GM19467 (cell line): ENCODE measurements around the gene CLK1.
"Not testable (repeated sequence)": the region's sequence is repeated elsewhere in the genome, so short reads cannot be mapped to it uniquely, and the experiment has no call there.

Source experiments
- ATAC-seq: cut with Tn5 transposase; IDR thresholded peaks from one replicate; pipeline ENCODE4 v1.9.1; 2021; ENCODE audit warnings: mild to moderate bottlenecking, moderate library complexity; ENCODE audit not compliant: unreplicated experiment

Gene CLK1

DNA sequence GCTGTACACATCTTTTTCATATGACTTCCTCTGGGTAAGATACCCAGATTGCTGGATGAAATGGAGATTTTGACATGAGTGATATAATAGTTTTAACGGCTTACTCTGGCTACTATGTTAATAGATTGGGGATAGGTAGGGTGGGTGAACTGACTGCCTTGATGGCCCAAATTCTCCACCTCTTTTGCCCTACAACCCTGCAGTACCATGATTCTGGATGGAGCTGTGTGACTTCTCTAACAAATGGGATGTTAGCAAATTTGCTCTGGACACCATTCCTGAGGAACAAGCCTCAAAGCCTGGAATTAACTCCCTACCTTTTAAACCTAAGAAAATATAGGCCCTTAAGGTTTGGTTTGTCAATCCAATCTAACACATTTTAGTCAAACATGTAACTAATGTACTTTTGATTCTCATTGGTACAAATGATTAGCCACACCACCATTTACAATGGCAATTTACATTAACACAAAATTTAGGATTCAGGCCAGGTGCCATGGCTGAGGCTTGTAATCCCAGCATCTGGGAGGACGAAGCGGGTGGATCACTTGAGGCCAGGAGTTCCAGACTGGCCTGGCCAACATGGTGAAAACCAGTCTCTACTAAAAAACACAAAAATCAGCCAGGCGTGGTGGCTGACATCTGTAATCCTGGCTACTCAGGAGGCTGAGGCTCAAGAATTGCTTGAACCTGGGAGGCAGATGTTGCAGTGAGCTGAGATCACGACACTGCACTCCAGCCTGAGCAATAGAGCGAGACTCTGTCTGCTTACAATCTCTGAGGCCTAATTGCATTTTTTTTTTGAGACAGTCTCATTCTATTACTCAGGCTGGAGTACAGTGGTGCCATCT lies 12.8 kb downstream of the CLK1 start:
- ATAC-seq = no peak

DNA sequence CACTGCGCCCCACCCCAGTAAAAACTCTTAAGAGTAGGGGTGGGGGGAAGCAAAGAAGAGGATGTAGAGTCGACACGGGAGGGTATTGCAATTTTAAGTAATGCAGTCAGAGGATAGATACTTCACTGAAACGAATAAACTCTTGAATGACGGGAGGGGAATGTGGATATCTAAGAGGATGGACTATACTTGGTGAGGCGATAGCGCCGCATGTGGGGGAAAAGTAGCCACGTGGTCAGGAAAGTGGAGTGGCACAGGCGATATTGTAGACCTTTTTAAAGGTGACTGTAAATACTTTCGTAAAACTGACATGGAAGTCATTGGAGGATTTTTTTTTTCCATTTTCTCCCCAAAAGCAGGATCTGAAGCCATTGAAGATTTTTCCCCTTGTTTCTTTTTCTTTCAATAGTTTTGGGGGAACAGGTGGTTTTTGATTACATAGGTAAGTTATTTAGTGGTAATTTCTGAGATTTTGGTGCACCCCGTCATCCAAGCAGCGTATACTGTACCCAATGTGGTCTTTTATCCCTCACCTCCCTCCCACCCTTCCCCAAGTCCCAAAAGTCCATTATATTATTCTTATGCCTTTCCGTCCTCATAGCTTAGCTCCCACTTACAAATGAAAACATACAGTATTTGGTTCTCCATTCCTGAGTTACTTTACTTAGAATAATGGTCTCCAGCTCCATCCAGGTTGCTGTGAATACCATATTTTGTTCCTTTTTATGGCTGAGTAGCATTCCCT lies 13.8 kb downstream of the CLK1 start:
- ATAC-seq = no peak

DNA sequence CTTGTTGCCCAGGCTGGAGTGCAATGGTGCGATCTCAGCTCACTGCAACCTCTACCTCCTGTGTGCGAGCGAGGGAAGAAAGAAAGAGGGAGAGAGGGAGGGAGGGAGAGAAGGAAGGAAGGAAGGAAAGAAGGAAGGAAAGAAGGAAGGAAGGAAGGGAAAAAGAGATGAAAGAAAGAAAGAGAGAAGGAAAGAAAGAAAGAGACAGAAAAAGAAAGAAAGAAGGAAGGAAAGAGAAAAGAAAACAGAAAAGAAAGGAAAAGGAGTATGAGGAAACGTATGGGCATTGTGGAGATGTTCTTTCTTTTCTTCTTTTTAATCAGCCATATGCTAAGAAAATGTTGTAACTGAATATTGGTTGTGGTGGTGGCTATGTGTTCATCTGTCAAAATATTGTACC lies 16.5 kb downstream of the CLK1 start:
- no peak for ATAC-seq

DNA sequence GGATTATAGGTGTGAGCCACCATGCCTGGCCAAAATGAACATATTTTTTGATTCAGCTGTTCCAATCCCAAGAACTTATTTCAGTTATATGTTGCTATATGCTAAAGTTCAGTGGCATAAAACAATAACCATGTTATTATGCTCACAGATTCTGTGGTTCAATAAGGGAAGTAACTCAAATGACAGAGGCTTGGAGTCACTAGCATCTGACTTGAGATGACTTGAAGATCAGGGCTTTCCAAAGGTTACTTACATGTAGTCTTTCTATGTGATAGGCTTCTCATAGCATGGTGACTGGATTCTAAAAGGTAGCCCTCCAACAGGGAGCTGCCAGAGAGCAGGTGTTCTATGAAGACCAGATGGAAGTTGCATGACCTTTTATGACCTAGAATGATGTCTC lies 17.2 kb downstream of the CLK1 start:
- no peak for ATAC-seq

DNA sequence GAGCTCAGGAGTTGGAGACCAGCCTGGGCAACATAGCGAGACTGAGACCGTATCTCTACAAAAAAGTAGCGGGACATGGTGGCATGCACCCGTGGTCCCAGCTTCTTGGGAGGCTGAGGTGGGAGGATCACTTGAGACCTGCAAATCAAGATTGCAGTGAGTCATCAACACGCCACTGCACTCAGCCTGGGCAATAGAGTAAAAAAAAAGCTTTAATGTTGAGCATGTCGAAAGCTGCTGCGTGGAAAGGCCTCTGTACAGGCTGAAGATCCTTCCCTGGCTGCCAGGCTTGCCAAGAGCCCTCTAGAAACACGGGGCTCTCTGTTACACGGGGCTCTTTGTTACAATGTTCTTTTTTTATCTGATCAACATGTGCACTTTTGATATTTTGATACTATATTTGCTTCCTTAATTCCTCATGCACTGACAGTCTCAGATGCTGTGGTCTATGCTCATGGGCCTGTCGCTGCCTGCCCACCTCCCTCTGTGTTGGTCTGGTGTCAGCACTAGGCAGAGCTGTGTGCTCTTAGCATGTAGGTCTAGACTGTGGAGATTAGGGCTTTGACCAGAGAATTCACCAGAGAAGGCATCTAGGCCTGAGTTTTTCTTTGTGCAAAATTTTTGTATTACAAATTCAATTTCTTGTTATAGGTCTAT lies 18.7 kb downstream of the CLK1 start:
- no peak for ATAC-seq

DNA sequence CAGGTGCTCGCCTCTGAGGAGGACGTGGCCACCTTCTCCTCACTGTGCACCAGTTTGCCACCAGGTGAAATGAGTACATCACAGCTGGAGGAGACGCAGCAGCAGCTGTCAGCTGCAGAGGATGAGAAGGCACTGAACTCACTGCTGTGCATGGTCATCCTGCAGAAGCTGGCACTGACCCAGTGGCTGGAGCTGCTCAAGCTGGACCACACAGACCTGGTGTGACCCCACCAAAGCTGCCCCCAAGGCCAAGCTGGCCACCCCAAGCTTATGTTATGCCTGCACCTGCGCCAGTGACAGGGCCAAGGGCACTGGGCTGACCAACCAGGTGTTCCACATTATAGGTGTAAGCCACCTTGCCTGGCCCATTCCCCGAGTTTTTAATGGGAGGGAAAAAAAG lies 19.3 kb downstream of the CLK1 start:
- ATAC-seq = no peak

DNA sequence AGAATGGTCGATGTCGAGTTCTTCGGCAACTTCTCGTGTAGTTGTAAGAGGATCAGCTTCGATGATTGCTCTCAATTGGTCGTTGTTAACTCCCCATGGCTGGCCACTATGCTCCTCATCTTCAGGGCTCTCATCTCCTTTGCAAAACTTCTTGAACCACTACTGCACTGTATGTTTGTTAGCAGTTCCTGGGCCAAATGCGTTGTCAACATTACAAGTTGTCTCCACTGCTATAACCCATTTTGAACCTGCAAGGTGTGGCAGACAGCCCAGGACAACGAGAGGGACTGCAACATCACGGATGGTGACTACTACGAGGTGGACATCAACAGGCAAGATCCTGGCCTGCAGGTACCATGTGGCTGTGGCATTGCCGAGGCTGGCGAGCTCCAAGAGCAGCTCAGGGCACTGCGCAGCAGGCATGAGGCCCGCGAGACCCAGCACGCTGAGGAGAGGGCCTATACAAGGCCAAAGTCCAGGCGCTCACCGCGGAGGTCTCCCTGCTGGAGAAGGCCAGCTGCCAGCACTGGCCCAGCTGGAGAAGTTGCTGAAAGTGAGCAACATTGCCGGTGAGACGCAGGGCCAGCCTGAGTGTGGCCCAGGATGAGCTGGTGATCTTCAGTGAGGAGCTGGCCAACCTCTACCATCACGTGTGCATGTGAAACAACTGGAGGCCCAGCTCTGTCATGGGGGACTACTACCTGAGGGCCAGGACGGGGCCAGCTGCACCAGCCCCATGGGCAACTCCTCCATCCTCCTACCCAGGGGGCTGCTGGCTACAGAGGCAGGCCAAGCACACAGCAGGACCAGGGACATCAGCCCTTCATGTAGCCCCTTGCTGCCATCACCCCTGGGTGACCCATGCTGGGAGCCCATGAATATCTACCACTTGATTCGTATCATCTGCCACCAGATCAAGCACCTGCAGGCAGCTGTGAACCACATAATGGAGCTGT lies 20.2 kb downstream of the CLK1 start:
- ATAC-seq = no peak

DNA sequence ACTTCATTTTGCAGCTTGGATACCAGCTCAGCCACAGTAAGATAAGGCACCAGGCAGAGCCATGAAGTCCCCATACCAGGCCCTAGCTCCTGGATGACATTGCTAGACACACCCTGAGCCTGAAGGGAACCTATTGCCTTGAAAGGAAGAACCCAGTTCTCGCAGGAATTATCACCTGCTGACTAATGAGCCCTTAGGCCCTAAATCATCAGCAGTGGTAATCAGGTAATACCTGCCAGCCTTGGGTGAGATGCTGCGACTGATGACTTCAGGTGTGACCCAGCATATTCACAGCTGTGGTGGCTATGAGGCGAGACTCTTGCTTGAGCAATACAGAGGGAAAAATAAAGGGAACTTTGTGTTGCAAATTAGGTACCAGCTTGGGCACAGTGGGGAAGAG lies 24.9 kb downstream of the CLK1 start:
- no peak for ATAC-seq

DNA sequence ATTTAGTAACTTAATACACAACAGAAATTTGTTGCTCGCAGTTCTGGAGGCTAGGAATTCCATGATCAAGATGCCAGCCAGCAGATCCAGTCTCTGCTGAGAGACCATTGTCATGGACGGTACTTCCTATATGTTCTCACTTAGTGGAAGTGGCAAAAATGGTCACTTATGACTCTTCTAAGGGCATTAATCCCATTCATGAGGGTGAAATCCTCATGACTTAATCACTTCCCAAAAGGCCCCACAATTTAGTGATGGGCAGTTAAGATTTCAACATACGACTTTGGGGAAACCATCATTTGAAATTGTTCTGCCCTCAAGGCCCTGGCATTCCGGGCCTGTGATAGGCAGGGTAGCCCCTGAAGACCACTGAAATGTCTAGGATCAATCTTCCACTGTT lies 29.8 kb downstream of the CLK1 start:
- no peak for ATAC-seq

DNA sequence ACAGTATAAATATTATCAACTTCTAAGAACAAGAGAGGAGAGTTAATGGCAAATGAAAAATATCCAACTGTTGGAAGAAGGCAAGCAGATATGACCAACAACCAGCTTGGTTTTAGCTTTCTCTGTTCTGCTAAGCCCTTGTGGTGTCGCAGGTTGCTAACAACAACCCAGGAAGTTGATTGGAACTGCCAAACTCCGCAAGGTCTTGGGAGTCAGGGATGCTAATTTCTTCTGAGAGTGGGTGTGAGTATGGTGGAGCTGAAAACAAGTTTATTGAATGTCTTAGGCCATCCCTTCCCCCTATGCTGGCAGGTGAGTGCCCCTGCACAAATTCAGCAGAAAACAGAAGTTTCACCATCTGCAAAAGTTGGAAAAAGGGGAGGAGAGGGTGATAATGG lies 35.2 kb downstream of the CLK1 start:
- ATAC-seq = no peak

DNA sequence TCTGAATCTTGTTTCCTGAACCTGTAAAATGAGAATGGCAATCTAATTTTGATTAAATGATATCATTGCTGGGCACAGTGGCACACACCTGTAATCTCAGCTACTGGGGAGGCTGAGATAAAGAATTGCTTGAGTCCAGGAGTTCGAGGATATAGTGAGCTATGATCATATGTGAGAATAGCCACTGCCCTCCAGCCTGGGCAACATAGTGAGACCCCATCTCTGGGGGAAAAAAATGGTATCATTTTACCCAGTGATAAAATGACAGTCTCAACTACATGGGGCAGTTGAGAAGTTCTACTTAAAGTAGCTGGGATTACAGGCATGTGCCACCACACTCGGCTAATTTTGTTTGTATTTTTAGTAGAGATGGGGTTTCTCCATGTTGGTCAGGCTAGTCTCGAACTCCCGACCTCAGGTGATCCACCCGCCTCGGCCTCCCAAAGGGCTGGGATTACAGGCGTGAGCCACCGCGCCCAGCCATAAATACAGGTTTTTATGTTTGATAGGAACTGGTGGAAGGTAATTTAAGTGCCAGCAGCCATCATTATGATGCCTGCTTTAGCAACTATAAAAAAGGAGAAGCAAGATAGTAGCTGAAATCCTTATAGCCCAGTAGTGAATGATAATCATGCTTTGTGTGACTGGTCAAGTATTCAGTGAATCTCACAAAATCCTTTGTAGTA lies 35.7 kb downstream of the CLK1 start:
- no peak for ATAC-seq

DNA sequence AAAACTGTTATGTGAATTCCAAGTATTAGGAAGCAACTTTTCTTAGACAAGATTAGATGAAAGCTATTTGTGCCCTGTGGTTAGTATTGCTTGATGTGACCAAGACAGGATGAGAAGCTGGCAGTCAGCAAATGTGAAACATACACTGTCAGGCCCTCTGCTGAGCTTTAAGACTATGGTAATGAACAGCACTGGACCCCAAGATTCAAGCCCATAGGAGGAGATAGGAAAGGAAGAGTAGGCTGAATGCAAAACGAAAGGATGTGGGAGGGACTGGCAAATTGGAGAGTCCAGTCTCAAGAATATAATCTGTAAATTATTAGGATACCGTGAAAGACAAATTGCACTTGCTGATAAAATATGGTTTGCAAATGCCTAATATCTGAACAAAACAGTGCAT lies 36.4 kb downstream of the CLK1 start:
- no peak for ATAC-seq

DNA sequence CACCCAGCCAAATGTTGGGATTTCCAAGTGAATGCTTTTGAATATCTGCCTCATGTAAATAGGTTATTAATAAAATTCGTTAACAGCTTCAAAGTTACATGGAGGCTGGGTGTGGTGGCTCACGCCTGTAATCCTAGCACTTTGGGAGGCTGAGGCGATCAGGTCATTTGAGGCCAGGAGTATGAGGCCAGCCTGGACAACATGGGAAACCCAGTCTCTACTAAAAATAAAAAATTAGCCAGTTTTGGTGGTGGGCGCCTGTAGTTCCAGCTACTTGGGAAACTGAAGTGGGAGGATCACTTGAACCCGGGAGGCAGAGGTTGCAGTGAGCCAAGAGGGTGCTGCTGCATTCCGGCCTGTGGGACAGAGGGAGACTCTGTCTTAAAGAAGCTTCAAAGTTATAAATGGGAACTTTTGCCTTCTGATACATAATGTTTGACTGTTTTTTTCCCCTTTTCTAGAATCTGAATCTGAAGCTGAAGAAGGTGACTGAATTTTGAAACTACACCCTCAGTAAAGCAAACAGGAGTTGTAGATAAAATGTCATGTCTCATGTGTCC lies 42.7 kb downstream of the CLK1 start:
- ATAC-seq = no peak

DNA sequence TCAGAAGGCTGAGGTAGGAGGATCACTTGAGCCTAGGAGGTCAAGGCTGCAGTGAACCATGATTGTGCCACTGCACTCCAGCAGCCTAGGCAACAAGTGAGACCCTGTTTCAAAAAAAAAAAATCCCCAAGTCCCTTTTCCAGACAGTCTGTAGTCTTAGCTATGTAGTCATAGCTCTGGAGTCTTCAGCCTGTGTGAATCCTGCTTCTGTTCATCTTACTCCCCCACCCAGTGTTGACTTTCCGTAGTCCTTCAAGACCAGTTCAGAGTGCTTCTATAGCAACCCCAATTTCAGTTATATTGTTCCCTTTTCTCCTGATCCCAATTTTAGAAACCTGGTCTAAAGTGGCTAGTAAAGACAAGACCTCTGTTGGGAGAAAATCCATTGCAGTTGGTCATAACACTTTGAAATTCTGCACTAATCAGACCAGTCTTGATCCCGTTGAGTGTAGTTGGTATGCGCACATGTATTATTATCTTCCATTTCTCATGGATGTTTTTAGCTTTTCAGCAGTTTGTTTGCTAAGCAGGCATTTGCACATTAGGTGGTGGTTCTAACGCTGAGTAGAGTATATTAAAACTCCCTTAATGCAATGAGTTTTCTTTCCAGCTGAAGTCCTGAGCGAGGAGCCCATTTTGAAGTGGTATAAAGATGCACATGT lies 43.8 kb downstream of the CLK1 start:
- ATAC-seq = no peak

DNA sequence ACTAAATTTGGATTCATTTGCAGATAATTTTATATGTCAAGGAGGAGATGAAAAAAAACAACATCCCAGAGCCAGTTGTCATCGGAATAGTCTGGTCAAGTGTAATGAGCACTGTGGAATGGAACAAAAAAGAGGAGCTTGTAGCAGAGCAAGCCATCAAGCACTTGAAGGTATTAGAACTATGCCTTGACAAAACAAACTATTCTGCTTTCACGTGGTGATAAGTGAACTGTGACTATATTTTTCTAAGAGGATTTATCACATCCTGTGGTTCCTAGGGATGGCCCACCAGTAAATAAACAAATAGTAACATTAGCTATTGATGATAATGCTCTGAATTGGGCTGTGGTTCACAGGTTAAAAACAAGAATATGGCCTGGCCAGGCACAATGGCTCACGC lies 45.7 kb downstream of the CLK1 start:
- not testable (repeated sequence) for ATAC-seq

DNA sequence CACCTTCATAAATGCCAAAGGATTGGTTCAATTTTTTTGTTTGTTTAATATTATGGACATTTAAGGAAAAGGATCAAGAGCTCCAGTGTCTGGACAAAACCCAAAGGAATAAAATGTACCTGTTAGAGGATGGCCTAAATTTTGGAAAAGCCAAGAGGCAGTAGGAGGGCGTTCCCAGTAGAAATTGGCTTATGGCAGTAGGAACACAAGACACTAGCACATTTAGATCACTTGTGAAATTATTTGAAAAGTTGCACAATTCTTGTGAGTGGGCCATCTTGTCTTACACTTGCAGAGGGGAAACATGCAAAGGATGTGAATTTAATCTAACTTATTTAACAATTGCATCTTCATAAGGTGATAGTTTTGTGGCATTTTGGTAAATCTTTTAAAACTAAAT lies 49.5 kb downstream of the CLK1 start:
- no peak for ATAC-seq

DNA sequence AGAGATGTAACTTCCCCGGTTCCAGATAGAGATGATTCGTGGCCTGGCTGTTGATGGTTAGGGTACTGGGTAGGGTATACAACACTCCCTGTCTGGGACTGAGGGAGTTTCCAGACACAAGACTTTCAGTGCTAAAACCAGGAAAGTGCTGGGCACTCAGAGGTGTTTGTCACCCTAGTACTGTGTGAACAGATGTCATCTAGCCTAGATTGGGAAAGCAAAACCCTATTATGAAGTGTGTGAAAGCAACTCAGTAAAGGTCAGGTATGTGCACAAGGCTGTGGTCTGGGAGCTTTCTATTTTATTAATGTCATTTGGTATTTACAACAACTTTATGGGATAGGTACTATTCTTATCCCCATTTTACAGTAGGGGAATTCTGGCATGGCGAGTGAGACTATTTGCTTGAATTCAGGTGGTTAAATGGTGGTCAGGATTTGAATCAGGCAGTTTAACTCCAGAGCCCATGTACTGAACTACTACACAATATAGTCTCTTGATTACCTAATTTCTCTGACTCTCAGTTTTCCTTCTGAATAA lies 50.1 kb downstream of the CLK1 start:
- ATAC-seq = no peak

DNA sequence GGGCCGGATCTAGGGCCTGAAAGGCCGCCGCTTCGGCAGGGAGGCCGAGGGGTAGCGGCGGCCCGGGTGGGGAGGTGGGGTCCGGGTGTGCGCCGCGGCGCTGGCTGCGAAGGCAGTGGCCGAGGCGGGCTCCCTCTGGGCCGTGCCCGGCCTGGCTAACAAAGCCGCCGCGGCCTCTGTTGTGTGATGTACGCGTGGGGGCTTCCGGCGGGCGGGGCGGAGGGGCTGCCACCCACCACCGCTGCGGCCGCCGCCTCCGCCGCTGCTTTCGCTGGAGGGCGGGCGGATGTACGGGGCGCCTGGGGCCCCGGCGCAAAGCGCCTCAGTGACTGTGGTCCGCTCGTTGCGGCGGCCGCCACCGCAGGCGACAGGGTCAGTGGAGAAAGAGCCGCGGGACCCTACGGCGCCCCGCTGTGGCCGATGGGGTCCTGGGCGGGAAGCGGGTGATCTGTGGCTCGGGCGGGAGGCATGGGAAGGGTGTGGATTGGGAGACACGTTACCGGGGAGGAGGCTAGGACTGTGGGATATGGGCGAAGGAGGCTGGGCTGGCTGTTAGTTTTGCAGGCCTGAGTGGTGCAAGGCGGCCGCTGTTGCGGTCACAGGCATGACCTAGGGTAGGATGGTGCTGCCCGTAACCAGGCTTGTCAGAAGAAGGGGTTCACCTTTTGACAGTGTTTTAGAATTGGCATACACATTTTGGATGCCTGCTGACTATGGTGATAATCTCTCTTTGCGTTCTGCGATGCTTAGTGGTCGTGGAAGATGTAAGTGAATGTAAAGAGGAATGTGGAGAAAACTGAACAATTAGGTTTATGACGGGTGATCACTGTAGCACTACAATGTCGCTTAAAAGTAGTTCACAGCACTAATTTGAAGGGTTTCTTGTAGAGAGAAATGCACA lies 52.1 kb downstream of the CLK1 start:
- ATAC-seq = peak; percentile 41
